Measurements from ENCODE around the gene VSTM4. TPM values are rescaled to one million over a fixed set of nuclear protein-coding genes. Genes with fewer than 3 reads are reported as not detected.

The VSTM4 gene
- total and polyA plus RNA-seq, 2 donors (not counting 1 experiment from before 2014, with no cell fraction given) = not detected

- Histone ChIP-seq H3K4me2 (replicated peaks; ENCODE audit: low read depth, low read length, poor library complexity, severe bottlenecking) (no peak overlapping the region), H4K20me1 (ENCODE audit: control insufficient read depth, insufficient read depth, low read length, poor library complexity, severe bottlenecking) (no peaks in the 10 kb centered on the region), H3K4me1 (ENCODE audit: control insufficient read depth in 2 of 2, insufficient read depth in 2 of 2, low read length in 2 of 2) (no peaks in the 10 kb centered on the region), H3K27me3 (replicated peaks in 1 of 4; ENCODE audit: control extremely low read depth in 1 of 4, control insufficient read depth in 3 of 4, insufficient read depth in 4 of 4, low read length in 3 of 4) (peaks cover 0 to 10% (median 0%) of the 10 kb centered on the region in 4 experiments), H3K4me3 (ENCODE audit: control extremely low read depth in 1 of 5, extremely low read depth in 1 of 5, insufficient read depth in 1 of 5, low read depth in 2 of 5, low read length in 4 of 5) (no peak overlapping the region), H3K36me3 (replicated peaks in 1 of 2; ENCODE audit: control extremely low read depth in 1 of 2, control insufficient read depth in 1 of 2, extremely low read depth in 1 of 2, insufficient read depth in 2 of 2, low read length in 1 of 2) (no peaks in the 10 kb centered on the region), H3K79me2 (ENCODE audit: control insufficient read depth, insufficient read depth, low read length) (no peaks in the 10 kb centered on the region), H2AFZ (ENCODE audit: insufficient read depth, low read depth, low read length, poor library complexity, severe bottlenecking) (no peak overlapping the region), H3K9me3 (ENCODE audit: control extremely low read depth in 1 of 3, control insufficient read depth in 2 of 3, insufficient read depth in 1 of 3, low read length in 2 of 3) (peaks cover 0 to 6% (median 0%) of the 10 kb centered on the region in 3 donors), H3K27ac (ENCODE audit: low read length in 2 of 2) (no peak overlapping the region), H3K9ac (ENCODE audit: low read length) (no peak overlapping the region)
- POLR2A ChIA-PET = no interaction called here
- TF ChIP-seq CTCF (IDR thresholded peaks at IDR 0.05) = no peak
- no peak for TF ChIP-seq EZH2 (IDR thresholded peaks at IDR 0.05; ENCODE audit: borderline replicate concordance, insufficient read depth, low read depth, low read length, poor library complexity, severe bottlenecking)
- 88% methylated on average over 13 of the region's 13 CpGs for WGBS (ENCODE audit: insufficient coverage)
- intact Hi-C loops (cut with micrococcal nuclease) = no loop called here
- Mint-ChIP-seq H3K9me3 (ENCODE audit: insufficient read depth) (no peaks in the 10 kb centered on the region), H3K4me1 (no peaks in the 10 kb centered on the region), H3K27me3 (peaks cover 30% of the 10 kb centered on the region), H3K4me3 (no peak overlapping the region), H3K27ac (no peak overlapping the region)
- ATAC-seq (ENCODE audit: low read depth) (no peak), DNase-seq (no peak)
- CTCF ChIA-PET = no interaction called here
Measured at GRCh38 chr10:49091450-49092210, 23.7 kb downstream of the VSTM4 start.

GRCh38 chr10:49090696-49091380 is 24.5 kb downstream of the VSTM4 start:
- Mint-ChIP-seq H3K27me3 (peaks cover 26% of the 10 kb centered on the region), H3K4me1 (no peaks in the 10 kb centered on the region), H3K27ac (no peak overlapping the region), H3K4me3 (no peak overlapping the region), H3K9me3 (ENCODE audit: insufficient read depth) (peaks cover 4% of the 10 kb centered on the region)
- CTCF ChIA-PET = interaction anchor here (1.3 kb wide), 1 partner anchor 10 kb away, joined by 3 read pairs; no protein-coding TSS in a partner anchor
- no peak for ATAC-seq (ENCODE audit: low read depth)
- intact Hi-C loops (cut with micrococcal nuclease) = no loop called here
- H3K27ac ChIP-seq (ENCODE audit: low read length in 2 of 2) = no peak overlapping the region
- H3K9me3 ChIP-seq (ENCODE audit: control extremely low read depth in 1 of 3, control insufficient read depth in 2 of 3, insufficient read depth in 1 of 3, low read length in 2 of 3) = peaks cover 0 to 14% (median 0%) of the 10 kb centered on the region in 3 donors
- no peak overlapping the region for H3K4me2 ChIP-seq (replicated peaks; ENCODE audit: low read depth, low read length, poor library complexity, severe bottlenecking)
- no peak for TF ChIP-seq CTCF (IDR thresholded peaks at IDR 0.05)
- no peak for TF ChIP-seq EZH2 (IDR thresholded peaks at IDR 0.05; ENCODE audit: borderline replicate concordance, insufficient read depth, low read depth, low read length, poor library complexity, severe bottlenecking)
- H3K36me3 ChIP-seq (replicated peaks in 1 of 2; ENCODE audit: control extremely low read depth in 1 of 2, control insufficient read depth in 1 of 2, extremely low read depth in 1 of 2, insufficient read depth in 2 of 2, low read length in 1 of 2) = no peaks in the 10 kb centered on the region
- WGBS (ENCODE audit: insufficient coverage) = 95% methylated on average over 4 of the region's 6 CpGs
- DNase-seq = no peak
- POLR2A ChIA-PET = no interaction called here
- H2AFZ ChIP-seq (ENCODE audit: insufficient read depth, low read depth, low read length, poor library complexity, severe bottlenecking) = no peak overlapping the region
- H3K4me1 ChIP-seq (ENCODE audit: control insufficient read depth in 2 of 2, insufficient read depth in 2 of 2, low read length in 2 of 2) = no peaks in the 10 kb centered on the region
- H4K20me1 ChIP-seq (ENCODE audit: control insufficient read depth, insufficient read depth, low read length, poor library complexity, severe bottlenecking) = no peaks in the 10 kb centered on the region
- peaks cover 0 to 10% (median 0%) of the 10 kb centered on the region in 4 experiments for H3K27me3 ChIP-seq (replicated peaks in 1 of 4; ENCODE audit: control extremely low read depth in 1 of 4, control insufficient read depth in 3 of 4, insufficient read depth in 4 of 4, low read length in 3 of 4)
- H3K9ac ChIP-seq (ENCODE audit: low read length) = no peak overlapping the region
- no peaks in the 10 kb centered on the region for H3K79me2 ChIP-seq (ENCODE audit: control insufficient read depth, insufficient read depth, low read length)
- H3K4me3 ChIP-seq (ENCODE audit: control extremely low read depth in 1 of 5, extremely low read depth in 1 of 5, insufficient read depth in 1 of 5, low read depth in 2 of 5, low read length in 4 of 5) = no peak overlapping the region

All from B cell (primary cell).